Effector memory CD4-positive, alpha-beta T cell (primary cell): ENCODE data around the gene MIS12.

ENCODE experiments used
- DNase-seq, 3 donors: peaks; one replicate each; pipeline ENCODE4 v3.0.0-alpha.2; 2020
- H3K27ac ChIP-seq: 2 replicates; pipeline ENCODE4 v1.7.0; 2013; ENCODE audit warnings: mild to moderate bottlenecking, low read length, moderate library complexity; ENCODE audit not compliant: insufficient read depth, poor library complexity, severe bottlenecking
- H3K27me3 ChIP-seq: replicated peaks from 2 replicates; pipeline ENCODE4 v1.7.0; 2013; ENCODE audit warnings: mild to moderate bottlenecking, low read length; ENCODE audit not compliant: insufficient read depth, control insufficient read depth, poor library complexity, severe bottlenecking
- H3K36me3 ChIP-seq: 2 replicates; pipeline ENCODE4 v1.7.0; 2013; ENCODE audit warnings: mild to moderate bottlenecking, low read length, moderate library complexity; ENCODE audit not compliant: control insufficient read depth, insufficient read depth
- H3K4me1 ChIP-seq: 2 replicates; pipeline ENCODE4 v1.7.0; 2013; ENCODE audit warnings: low read length, mild to moderate bottlenecking; ENCODE audit not compliant: control insufficient read depth, insufficient read depth, poor library complexity, severe bottlenecking
- H3K4me3 ChIP-seq: 2 replicates; pipeline ENCODE4 v1.7.0; 2013; ENCODE audit warnings: low read length, low read depth, mild to moderate bottlenecking; ENCODE audit not compliant: insufficient read depth, poor library complexity, severe bottlenecking
- H3K9me3 ChIP-seq: 2 replicates; pipeline ENCODE4 v1.7.0; 2013; ENCODE audit warnings: mild to moderate bottlenecking, low read length, moderate library complexity; ENCODE audit not compliant: control insufficient read depth

Gene MIS12

DNA sequence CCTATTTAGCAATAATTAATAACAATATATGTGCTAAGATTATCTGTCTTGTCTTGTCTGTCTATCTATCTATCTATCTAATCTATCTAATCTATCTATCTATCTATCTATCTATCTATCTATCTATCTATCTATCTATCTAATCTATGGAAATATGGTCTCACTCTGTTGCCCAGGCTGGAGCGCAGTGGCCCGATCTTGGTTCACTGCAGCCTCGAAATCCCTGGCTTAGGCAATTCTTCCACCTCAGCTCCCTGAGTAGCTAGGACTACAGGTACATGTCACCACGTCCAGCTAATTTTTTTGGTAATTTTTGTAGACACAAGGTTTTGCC lies 44.7 kb downstream of the MIS12 start:
- DNase-seq: no peak
- Histone ChIP-seq H3K4me1 (no peaks in the 10 kb centered on the region), H3K4me3 (no peak overlapping the region), H3K27me3 (no peaks in the 10 kb centered on the region), H3K9me3 (no peaks in the 10 kb centered on the region), H3K27ac (no peak overlapping the region), H3K36me3 (peaks cover 86% of the 10 kb centered on the region)

DNA sequence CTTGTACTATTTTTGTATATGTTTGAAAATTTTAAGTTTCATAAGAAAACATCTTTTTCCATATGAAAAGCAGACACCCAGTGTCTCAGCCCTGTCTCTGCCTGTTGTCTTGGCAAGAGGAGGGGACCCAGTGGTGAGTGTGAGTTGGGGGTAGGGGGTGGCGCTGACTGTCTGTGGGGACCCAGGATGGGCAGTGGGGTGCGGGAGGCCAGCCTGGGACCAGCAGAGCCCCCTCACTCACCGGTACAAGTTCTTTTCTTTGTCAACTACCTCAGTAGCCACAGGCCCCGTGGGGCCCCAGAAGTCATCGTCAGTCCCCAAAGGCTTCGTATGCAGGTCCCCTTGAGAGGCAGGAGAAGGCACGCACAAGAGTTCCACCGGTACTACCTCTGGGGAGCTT lies 46.2 kb downstream of the MIS12 start:
- no peak overlapping the region for H3K4me3 ChIP-seq
- no peaks in the 10 kb centered on the region for H3K27me3 ChIP-seq
- peaks cover 84% of the 10 kb centered on the region for H3K36me3 ChIP-seq
- DNase-seq: no peak
- H3K4me1 ChIP-seq: no peaks in the 10 kb centered on the region
- no peak overlapping the region for H3K27ac ChIP-seq
- H3K9me3 ChIP-seq: no peaks in the 10 kb centered on the region

DNA sequence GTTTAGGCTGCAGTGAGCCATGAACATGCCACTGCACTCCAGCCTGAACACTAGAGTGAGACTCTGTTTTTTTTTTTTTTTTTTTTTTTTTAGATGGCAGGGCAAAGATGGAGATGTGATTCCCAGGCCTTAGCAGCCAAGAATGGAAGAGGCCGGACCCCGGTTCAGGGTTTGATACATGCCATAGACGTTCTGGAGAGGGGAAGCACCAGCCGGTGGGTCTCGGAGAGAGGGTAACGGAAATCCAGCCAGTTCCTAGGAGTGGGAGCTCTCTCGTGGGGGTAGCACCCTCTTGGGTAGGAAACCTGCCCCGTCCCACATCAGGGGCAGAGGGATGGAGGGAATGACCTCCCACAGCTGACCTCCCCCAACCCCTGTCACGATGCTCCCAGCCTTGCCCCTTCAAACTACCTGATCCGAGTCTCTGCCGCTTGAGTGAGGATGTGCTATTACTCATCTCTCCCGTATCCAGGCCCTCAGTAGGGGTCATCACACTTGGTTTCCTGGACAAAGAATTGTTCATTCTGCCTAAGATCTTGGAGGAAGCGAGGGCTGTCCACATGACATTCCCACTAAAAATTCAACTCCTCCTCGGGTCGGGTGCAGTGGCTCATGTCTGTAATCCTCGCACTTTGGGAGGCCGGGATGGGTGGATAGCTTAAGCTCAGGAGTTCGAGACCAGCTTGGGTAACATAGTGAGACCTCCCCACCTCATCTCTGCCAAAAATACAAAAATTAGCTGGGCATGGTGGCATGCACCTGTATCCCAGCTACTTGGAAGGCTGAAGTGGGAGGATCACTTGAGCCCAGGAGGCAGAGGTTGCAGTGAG lies 47.3 kb downstream of the MIS12 start:
- DNase-seq: no peak
- Histone ChIP-seq H3K36me3 (peaks cover 84% of the 10 kb centered on the region), H3K4me1 (no peaks in the 10 kb centered on the region), H3K27me3 (no peaks in the 10 kb centered on the region), H3K4me3 (no peak overlapping the region), H3K9me3 (no peaks in the 10 kb centered on the region), H3K27ac (no peak overlapping the region)

DNA sequence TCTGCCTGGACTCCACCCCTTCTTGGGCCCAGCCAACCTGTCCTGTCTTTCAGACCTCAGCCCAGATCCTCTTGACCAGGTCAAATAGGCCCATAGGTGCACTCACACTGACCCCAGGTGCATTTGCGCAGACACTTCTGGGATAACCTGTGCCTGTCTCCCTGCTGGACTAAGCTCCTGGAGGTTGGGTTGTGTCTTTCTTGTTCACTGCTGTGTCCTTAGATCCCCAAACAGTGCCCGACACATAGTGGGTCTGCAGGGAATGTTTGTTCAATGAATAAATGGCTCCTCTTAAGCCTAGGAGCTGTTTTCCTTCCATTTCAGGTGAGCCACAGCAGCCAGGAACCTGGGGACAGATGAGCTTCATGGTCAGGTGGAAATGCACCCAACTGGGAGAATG lies 49.1 kb downstream of the MIS12 start:
- Histone ChIP-seq H3K27me3 (no peaks in the 10 kb centered on the region), H3K27ac (no peak overlapping the region), H3K9me3 (no peaks in the 10 kb centered on the region), H3K4me3 (no peak overlapping the region), H3K4me1 (no peaks in the 10 kb centered on the region), H3K36me3 (peaks cover 87% of the 10 kb centered on the region)
- DNase-seq: no peak

DNA sequence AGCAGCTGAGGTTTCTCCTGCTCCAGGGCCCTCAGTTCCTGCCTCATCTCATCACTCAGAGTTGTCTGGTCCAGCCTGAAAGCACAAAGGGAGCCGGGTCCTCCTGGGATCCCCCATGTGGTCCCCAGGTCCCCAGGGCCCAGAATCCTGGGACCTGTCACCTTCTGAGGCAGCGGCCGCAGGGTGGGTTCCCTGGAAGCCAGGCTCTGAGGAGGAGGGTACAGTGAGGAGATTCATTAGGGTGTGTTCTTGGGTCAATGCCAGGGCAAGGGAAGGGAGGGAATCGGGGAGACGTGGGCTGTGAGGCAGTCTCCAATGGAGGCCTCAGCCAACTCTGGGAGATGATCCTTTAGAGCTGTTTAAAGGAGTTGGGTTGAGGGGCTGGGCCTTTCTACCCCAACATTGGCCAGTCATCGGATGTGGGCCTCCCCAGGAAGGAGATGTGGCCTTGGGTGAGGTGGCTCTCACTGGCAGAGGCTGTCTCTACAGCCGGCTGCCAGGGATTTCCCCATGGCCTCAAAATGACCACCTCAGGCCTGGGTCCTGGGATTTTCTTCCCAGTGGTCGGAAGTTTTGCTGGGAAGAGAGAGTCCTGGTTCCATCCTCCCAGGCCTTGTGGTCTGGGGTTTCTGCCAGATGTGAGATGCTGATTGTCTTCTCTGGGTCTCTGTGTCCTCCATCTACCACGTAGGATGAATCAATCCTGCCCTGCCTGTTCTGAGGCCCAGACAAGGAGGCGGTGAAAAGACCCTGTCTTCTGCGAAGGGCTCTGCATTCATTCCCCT lies 50.7 kb downstream of the MIS12 start:
- Histone ChIP-seq H3K36me3 (peaks cover 88% of the 10 kb centered on the region), H3K4me3 (no peak overlapping the region), H3K27me3 (no peaks in the 10 kb centered on the region), H3K9me3 (no peaks in the 10 kb centered on the region), H3K4me1 (no peaks in the 10 kb centered on the region), H3K27ac (no peak overlapping the region)
- DNase-seq: no peak

DNA sequence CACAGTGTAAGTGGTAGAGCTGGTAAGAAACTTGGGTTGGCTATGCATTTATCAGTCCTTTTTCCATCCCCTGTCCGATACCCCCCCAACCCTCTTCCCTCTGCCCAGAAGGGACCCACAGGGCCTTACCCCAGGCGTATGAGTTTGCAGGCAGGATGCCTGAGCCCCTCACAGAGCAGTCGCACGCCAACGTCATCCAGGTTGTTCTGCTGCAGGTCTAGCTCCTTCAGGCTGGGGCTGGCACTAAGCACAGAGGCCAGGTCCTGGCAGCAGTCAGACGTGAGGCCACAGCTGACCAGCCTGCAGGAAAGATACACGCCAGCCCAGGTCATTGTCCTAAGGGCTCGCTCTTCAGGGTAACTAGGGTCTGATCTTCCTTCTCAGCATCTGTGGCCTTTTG lies 52.9 kb downstream of the MIS12 start:
- no peak overlapping the region for H3K4me3 ChIP-seq
- no peak for DNase-seq
- no peaks in the 10 kb centered on the region for H3K27me3 ChIP-seq
- H3K36me3 ChIP-seq: peaks cover 83% of the 10 kb centered on the region
- H3K9me3 ChIP-seq: no peaks in the 10 kb centered on the region
- no peaks in the 10 kb centered on the region for H3K4me1 ChIP-seq
- H3K27ac ChIP-seq: no peak overlapping the region

DNA sequence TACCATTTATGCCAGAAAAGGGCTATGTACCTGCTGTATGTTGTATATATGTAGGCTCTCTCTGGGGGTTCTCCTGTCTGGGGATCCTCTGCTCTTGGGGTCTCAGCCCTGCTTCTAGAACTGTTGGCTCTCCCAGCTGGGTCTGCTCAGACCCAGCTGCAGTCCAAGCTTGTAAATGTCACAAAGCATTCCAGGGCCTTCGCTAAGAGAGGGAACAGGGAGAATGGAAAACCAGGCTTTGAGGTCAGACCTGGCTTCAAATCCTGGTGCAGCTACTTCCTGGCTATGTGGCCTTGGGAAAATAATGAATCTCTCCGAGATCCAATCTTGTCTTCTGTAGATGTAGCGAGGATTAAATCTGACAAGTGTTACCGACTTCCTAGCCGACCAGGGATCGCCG lies 54.0 kb downstream of the MIS12 start:
- Histone ChIP-seq H3K4me1 (no peaks in the 10 kb centered on the region), H3K9me3 (no peaks in the 10 kb centered on the region), H3K4me3 (no peak overlapping the region), H3K36me3 (peaks cover 83% of the 10 kb centered on the region), H3K27ac (no peak overlapping the region), H3K27me3 (no peaks in the 10 kb centered on the region)
- DNase-seq: no peak
